NCI-H1105 (cell line): ENCODE results near the gene ZFHX3.
A peak's percentile ranks its signal among the peaks of the same experiment; 100 is the strongest.

Experiments
- DNase-seq: peaks from one replicate; lab custom pipeline; 2025; lab: John Stamatoyannopoulos, UW

Gene ZFHX3

GRCh38 chr16:72847187-72848027 lies 200.5 kb downstream of the ZFHX3 start:
- DNase-seq, result no peak

GRCh38 chr16:72846594-72846993 lies 201.3 kb downstream of the ZFHX3 start:
- DNase-seq, result no peak

GRCh38 chr16:72845322-72846020 lies 202.5 kb downstream of the ZFHX3 start:
- no peak for DNase-seq

GRCh38 chr16:72844225-72844920 lies 203.6 kb downstream of the ZFHX3 start:
- no peak for DNase-seq

GRCh38 chr16:72841506-72841905 lies 206.4 kb downstream of the ZFHX3 start:
- DNase-seq, result no peak

- no peak for DNase-seq
Observed at GRCh38 chr16:72840631-72841381, 207.1 kb downstream of the ZFHX3 start.

- DNase-seq, result no peak
Observed at GRCh38 chr16:72838951-72839350, 209.0 kb downstream of the ZFHX3 start.

- no peak for DNase-seq
Observed at GRCh38 chr16:72838586-72838910, 209.4 kb downstream of the ZFHX3 start.

GRCh38 chr16:72837846-72838585 lies 209.9 kb downstream of the ZFHX3 start:
- no peak for DNase-seq

- DNase-seq, result no peak
Observed at GRCh38 chr16:72836985-72837384, 210.9 kb downstream of the ZFHX3 start.

- no peak for DNase-seq
Observed at GRCh38 chr16:72836181-72836580, 211.7 kb downstream of the ZFHX3 start.

- no peak for DNase-seq
Observed at GRCh38 chr16:72835086-72835485, 212.8 kb downstream of the ZFHX3 start.

- DNase-seq, result no peak
Observed at GRCh38 chr16:72834499-72834898, 213.4 kb downstream of the ZFHX3 start.

GRCh38 chr16:72833969-72834368 lies 214.0 kb downstream of the ZFHX3 start:
- no peak for DNase-seq

GRCh38 chr16:72833482-72833881 lies 214.4 kb downstream of the ZFHX3 start:
- DNase-seq, result no peak

- peak; percentile 25 for DNase-seq
Observed at GRCh38 chr16:72832621-72833248, 215.2 kb downstream of the ZFHX3 start.

- no peak for DNase-seq
Observed at GRCh38 chr16:72829846-72830775, 217.8 kb downstream of the ZFHX3 start.

- no peak for DNase-seq
Observed at GRCh38 chr16:72827866-72828265, 220.1 kb downstream of the ZFHX3 start.

GRCh38 chr16:72825912-72826621 lies 221.9 kb downstream of the ZFHX3 start:
- no peak for DNase-seq
